GM18907 (cell line): ENCODE results near the gene MORN2.

Source experiments
- ATAC-seq: cut with Tn5 transposase; IDR thresholded peaks from one replicate; pipeline ENCODE4 v1.9.1; 2021; ENCODE audit warnings: mild to moderate bottlenecking, moderate library complexity; ENCODE audit not compliant: unreplicated experiment

MORN2 gene

GRCh38 chr2:38889045-38889444, 13.3 kb downstream of the MORN2 start:
- ATAC-seq: no peak

GRCh38 chr2:38889575-38889974, 13.8 kb downstream of the MORN2 start, which contains the start of gene ARHGEF33:
Gene ARHGEF33 (plus strand): TSS chr2:38889875. CDS start chr2:38919448, 29,573 bp downstream.
- ATAC-seq: no peak

GRCh38 chr2:38892819-38893218, 17.0 kb downstream of the MORN2 start:
- no peak for ATAC-seq

DNA sequence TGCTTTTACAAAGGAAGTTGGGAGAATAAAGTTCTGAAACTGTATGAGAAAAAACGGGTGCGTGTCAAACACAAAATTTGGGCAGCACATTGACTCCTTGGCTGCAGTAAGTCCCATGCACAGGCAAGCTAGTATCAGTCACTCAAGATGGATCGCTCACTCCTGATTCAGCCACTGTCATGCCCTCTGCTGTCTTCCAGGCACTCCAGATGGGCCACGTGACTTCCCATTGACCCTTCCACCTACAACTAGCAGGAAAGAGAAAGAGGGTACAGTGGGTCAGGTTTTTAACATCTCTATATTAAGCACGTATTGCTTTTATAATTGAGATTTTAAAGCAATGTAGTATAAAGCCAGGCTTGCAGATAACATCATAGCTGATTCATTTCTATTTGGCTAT, 22.5 kb downstream of the MORN2 start:
- ATAC-seq: no peak

DNA sequence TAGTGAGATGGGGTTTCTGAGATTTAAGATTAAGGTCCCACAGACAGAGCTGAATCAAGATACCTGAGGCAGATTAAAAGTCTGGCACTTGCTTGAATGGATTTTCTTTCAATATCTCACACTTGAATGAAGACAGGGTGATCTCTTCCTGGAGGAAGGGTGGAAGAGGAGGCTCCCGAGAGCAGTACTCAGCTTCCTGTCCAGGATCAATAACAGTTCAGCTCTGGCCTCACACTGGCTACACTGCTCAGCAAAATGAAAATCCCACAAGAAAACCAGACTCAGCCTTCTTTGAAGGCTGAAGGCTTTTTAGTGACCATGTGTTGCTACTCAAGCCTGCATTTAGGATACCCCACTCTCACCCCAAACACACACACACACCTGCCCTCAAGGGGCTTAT, 24.9 kb downstream of the MORN2 start:
- ATAC-seq: no peak

DNA sequence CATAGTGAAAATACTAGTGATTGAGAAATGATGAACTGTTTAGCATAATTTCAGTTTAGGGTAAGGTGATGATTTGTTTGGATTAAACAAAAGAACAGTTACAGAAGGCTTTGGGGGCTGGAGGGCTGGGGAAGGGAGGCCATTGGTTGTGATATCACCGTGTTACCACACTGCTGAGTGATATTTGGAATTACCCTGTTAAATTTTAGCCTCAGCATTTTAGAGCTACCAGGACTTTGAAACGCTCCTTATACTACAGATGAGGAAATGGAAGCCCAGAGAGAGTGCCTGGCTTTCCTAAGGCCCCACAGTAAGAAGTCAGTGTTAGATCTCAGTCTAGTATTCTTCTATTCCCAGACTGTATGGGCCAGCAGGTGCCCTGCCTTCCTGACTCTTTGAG, 29.5 kb downstream of the MORN2 start:
- no peak for ATAC-seq

- no peak for ATAC-seq
Observed at GRCh38 chr2:38907242-38907641, 31.5 kb downstream of the MORN2 start.

GRCh38 chr2:38907743-38908562, 32.2 kb downstream of the MORN2 start:
- ATAC-seq: peak; percentile 92

- no peak for ATAC-seq
Observed at GRCh38 chr2:38909872-38910271, 34.1 kb downstream of the MORN2 start.

DNA sequence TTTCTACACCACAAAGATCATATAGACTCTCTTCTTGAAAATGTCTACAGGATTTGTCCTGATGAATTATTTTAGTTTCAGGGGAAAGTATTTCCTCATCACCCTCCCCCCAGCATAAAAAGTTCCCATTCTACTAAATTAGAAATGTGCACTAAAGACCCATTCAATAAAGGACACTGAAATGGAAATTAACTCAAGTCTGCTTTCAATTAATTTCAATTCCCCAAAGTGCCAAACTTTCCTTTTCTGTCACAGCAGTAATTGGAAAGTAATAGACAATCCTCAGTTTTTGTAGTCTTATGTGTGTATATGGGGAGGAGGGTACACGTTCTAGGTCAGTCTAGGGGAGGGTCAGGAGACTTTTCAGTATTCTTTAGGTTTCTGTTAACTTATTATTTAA, 35.4 kb downstream of the MORN2 start:
- ATAC-seq: no peak

GRCh38 chr2:38912619-38913018, 36.8 kb downstream of the MORN2 start:
- no peak for ATAC-seq

GRCh38 chr2:38922389-38922788, 46.6 kb downstream of the MORN2 start:
- no peak for ATAC-seq

DNA sequence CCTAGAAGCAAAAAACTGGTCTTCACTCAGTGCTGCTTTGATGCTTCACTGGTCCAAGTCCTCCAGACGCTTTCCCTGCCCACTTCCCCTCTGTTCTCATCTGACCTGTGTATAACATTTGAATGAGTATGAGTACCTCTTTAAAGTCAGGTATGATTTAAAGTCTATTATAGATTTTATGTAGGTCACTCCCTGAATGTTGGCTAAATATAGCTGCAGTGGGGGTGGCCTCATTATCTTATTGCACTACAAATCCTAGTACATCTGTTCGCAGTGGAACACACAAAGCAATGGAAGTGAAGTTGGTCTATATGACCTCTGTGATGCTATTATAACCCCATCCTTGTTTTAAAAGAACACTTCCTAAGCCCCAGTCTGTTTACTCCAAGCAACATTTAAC, 47.1 kb downstream of the MORN2 start:
- ATAC-seq: no peak

DNA sequence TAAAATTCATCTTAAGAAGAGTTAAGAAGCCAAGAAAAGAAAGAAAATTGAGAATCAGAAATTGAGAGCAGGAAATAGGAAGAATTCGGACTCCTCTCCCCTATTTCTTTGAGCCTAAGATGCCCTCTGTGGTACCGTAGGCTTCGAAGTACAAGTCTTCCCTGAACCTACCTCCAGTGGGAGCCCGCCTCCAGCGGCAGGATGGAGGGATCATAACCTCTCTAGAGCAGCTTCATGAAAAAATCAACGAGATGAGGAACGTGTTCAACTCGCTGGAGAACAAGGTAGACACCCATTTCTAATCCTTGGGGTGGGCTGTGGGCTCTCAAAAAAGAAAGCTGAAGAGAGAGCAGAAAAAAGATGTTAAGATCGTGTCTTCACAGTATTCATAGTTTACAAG, 50.2 kb downstream of the MORN2 start:
- no peak for ATAC-seq

- no peak for ATAC-seq
Observed at GRCh38 chr2:38930600-38930999, 54.8 kb downstream of the MORN2 start.
